K562 (cell line): ENCODE results near the gene UVRAG. TPM values are rescaled to one million over a fixed set of nuclear protein-coding genes. Genes with fewer than 3 reads are reported as not detected.

Experiments
- ATAC-seq: fragments of 200-7000 bp; cut with Tn5 transposase; 3 replicates; pipeline ENCODE4 v1.9.1; 2020; ENCODE audit warnings: moderate library complexity
- BruUV-seq: library from RNA; stranded (reverse); fragments of 400-500 nt; replicated peaks from 2 replicates; lab custom pipeline; 2021; lab: Mats Ljungman, UMichigan
- CTCF ChIA-PET: fragments of 300-600 bp; formaldehyde crosslinking; extraction: SDS; loops from one replicate; lab custom pipeline; 2021; ENCODE audit warnings: low intra/inter-chr PET ratio; lab: Yijun Ruan, JAX
- POLR2A ChIA-PET: fragments of 300-600, 350-650 bp; sonication (Branson Sonifier 250); formaldehyde crosslinking; extraction: SDS; loops from one replicate; lab custom pipeline; 2021; ENCODE audit warnings: antibody characterized with exemption, inconsistent platforms; lab: Yijun Ruan, JAX
- DNase-seq, 4 experiments: peaks; one replicate each; pipeline versions ENCODE4 v3.0.0 to v3.0.0-alpha.2; 2011 to 2018; ENCODE audit warnings: low spot score in 3 of 4, mixed read lengths in 3 of 4; ENCODE audit errors: extremely low read depth in 1 of 4
- FAIRE-seq: peaks from 2 replicates; lab custom pipeline; 2011; peaks lifted over from hg19 to GRCh38; lab: Jason Lieb, UNC
- H2AFZ ChIP-seq: 2 replicates; pipeline ENCODE4 v1.6.0; 2011; ENCODE audit warnings: low read depth, low read length, control low read depth, inconsistent platforms
- H3K27ac ChIP-seq: fragments of 200-600 bp; 3 replicates; pipeline ENCODE4 v1.8.0; 2011; ENCODE audit warnings: low read depth, mild to moderate bottlenecking, control low read depth, inconsistent platforms, low read length, moderate library complexity, mixed read lengths; ENCODE audit errors: extremely low read depth
- H3K27me3 ChIP-seq, 2 experiments: fragments of 300-600 bp in 1 of 2; 2 replicates in 1 of 2; 3 replicates in 1 of 2; pipeline versions ENCODE4 v1.6.0 to v1.8.0; 2011; ENCODE audit warnings: inconsistent platforms in 2 of 2, low read length in 2 of 2, mild to moderate bottlenecking in 1 of 2, mixed read lengths in 1 of 2, moderate library complexity in 1 of 2; ENCODE audit not compliant: control insufficient read depth in 2 of 2, insufficient read depth in 2 of 2
- H3K36me3 ChIP-seq: fragments of 300-600 bp; 3 replicates; pipeline ENCODE4 v1.8.0; 2011; ENCODE audit warnings: mild to moderate bottlenecking, low read length, inconsistent platforms; ENCODE audit not compliant: control insufficient read depth, insufficient read depth
- H3K4me1 ChIP-seq, 2 experiments: fragments of 200-600 bp in 1 of 2; replicated peaks in 1 of 2; 2 replicates in 1 of 2; 3 replicates in 1 of 2; pipeline versions ENCODE4 v1.5.1 to v1.8.0; 2011; ENCODE audit warnings: inconsistent platforms in 2 of 2, low read length in 2 of 2, mild to moderate bottlenecking in 1 of 2, mixed read lengths in 1 of 2, moderate library complexity in 1 of 2; ENCODE audit not compliant: control insufficient read depth in 2 of 2, insufficient read depth in 2 of 2
- H3K4me2 ChIP-seq: 2 replicates; pipeline ENCODE4 v1.6.1; 2011; ENCODE audit warnings: low read length, control low read depth, inconsistent platforms, mixed read lengths; ENCODE audit not compliant: insufficient read depth
- H3K4me3 ChIP-seq: fragments of 200-600 bp; sonication (generic), shearing (Covaris generic); 2 replicates; pipeline ENCODE4 v1.5.1; 2016; ENCODE audit warnings: control low read depth, inconsistent platforms
- H3K79me2 ChIP-seq: fragments of 200-600 bp; 3 replicates; pipeline ENCODE4 v1.8.0; 2011; ENCODE audit warnings: low read length, inconsistent platforms; ENCODE audit not compliant: control insufficient read depth, insufficient read depth
- H3K9ac ChIP-seq, 2 experiments: 2 replicates each; pipeline versions ENCODE4 v1.6.0 to v1.6.1; 2011; ENCODE audit warnings: low read depth in 2 of 2, low read length in 2 of 2, control low read depth in 1 of 2, inconsistent platforms in 1 of 2, mild to moderate bottlenecking in 1 of 2, mixed read lengths in 1 of 2; ENCODE audit not compliant: insufficient read depth in 1 of 2
- H3K9me1 ChIP-seq: one replicate; pipeline ENCODE4 v1.6.0; 2011; ENCODE audit warnings: inconsistent platforms, mild to moderate bottlenecking, low read length, moderate library complexity; ENCODE audit not compliant: control insufficient read depth, insufficient read depth
- H3K9me3 ChIP-seq: replicated peaks from 2 replicates; pipeline ENCODE4 v1.5.1; 2011; ENCODE audit warnings: low read depth, low read length, inconsistent platforms; ENCODE audit not compliant: control insufficient read depth, insufficient read depth
- H4K20me1 ChIP-seq: replicated peaks from 2 replicates; pipeline ENCODE4 v1.6.1; 2011; ENCODE audit warnings: low read length, inconsistent platforms, mixed read lengths; ENCODE audit not compliant: control insufficient read depth, insufficient read depth
- ATF1 ChIP-seq, 2 experiments: fragments of 450-650 bp in 1 of 2; IDR thresholded peaks; 2 replicates each; pipeline ENCODE4 v1.6.1; 2016; ENCODE audit warnings: missing compliant biosample characterization in 1 of 2, missing genetic modification characterization in 1 of 2
- KLF1 ChIP-seq: fragments of 450-650 bp; IDR thresholded peaks from 2 replicates; pipeline ENCODE4 v1.6.1; 2016; ENCODE audit warnings: missing genetic modification characterization, missing compliant biosample characterization
- MBD1 ChIP-seq: fragments of 250-450 bp; sonication (Bioruptor Pico); IDR thresholded peaks from 2 replicates; pipeline ENCODE4 v1.8.0; 2022; ENCODE audit warnings: inconsistent platforms
- ZNF41 ChIP-seq: fragments of 250-450 bp; sonication (Bioruptor Pico); conservative IDR thresholded peaks from 2 replicates; pipeline ENCODE4 v1.4.0; 2020; ENCODE audit warnings: mild to moderate bottlenecking
- ZNF445 ChIP-seq: fragments of 250-450 bp; sonication (Bioruptor Pico); IDR thresholded peaks from 2 replicates; pipeline ENCODE4 v1.4.0; 2020; ENCODE audit warnings: low read depth, mild to moderate bottlenecking, moderate library complexity
- ZNF696 ChIP-seq: fragments of 250-450 bp; sonication (Bioruptor Pico); conservative IDR thresholded peaks from 2 replicates; pipeline ENCODE4 v1.4.0; 2020; ENCODE audit warnings: mild to moderate bottlenecking, moderate library complexity
- WGBS: fragments of 100-300 bp; shearing (Covaris generic); methylation state at CpG from one replicate; pipeline ENCODE4 v1.1.6; 2016; ENCODE audit warnings: low coverage, mixed read lengths; ENCODE audit not compliant: insufficient coverage; ENCODE audit errors: missing lambda C conversion rate; 5-methylcytosine and 5-hydroxymethylcytosine counted together
- in situ Hi-C: fragments of 300-500 bp; cut with MboI; formaldehyde crosslinking; loops from 4 replicates; pipeline ENCODE4 v1.15.0; 2018; ENCODE audit warnings: inconsistent platforms, mixed read lengths
- intact Hi-C: fragments of 100-400 bp; cut with micrococcal nuclease; formaldehyde crosslinking; loops from 2 replicates; pipeline ENCODE4 v1.14.2; 2022
- polyA plus RNA-seq, 8 experiments: library from polyadenylated mRNA; depleted of rRNA in 4 of 8; stranded (reverse) in 5 of 8; unstranded in 3 of 8; fragments of >200 nt; fragmentation: Nextera tagmentation in 2 of 8; fragmentation: Illumina TruSeq in 1 of 8; extraction: Ambion mirVana in 2 of 8; extraction: Trizol in 1 of 8; gene quantifications; 2 replicates each; pipeline versions ENCODE4 v1.2.1 to v1.2.3, GENCODE V29; 2011 to 2014; ENCODE audit warnings: inconsistent platforms in 1 of 8, missing spikeins in 1 of 8
- total RNA-seq, 7 experiments: library from RNA; depleted of rRNA in 6 of 7; stranded (reverse); fragments of >200 nt in 6 of 7; fragmentation: Illumina TruSeq in 2 of 7; extraction: Trizol in 2 of 7; gene quantifications; 2 replicates each; pipeline versions ENCODE4 v1.2.1 to v1.2.3, GENCODE V29; 2011 to 2021; ENCODE audit warnings: low replicate concordance in 1 of 7

The UVRAG gene
- total and polyA plus RNA-seq, 9 of the 15 experiments (the other 6 are each of a cell fraction or from before 2014, with no cell fraction given): 3.1 to 17.8 (median 12.4) TPM

GRCh38 chr11:76148941-76149613 is 334.1 kb downstream of the UVRAG start (continued):
- TF ChIP-seq MBD1 (no peak), ZNF445 (no peak), ZNF41 (CRISPR knock-in tag) (no peak)

GRCh38 chr11:76149713-76150112 is 334.7 kb downstream of the UVRAG start:
- Histone ChIP-seq H3K27ac (no peak overlapping the region), H2AFZ (no peak overlapping the region), H3K9ac (no peak overlapping the region), H3K4me3 (no peak overlapping the region), H3K36me3 (no peaks in the 10 kb centered on the region), H3K79me2 (no peaks in the 10 kb centered on the region), H3K4me2 (no peak overlapping the region), H4K20me1 (no peaks in the 10 kb centered on the region), H3K4me1 (peaks cover 12 to 16% of the 10 kb centered on the region in 2 experiments), H3K27me3 (no peaks in the 10 kb centered on the region; a peak in 2 of 5 replicates), H3K9me3 (no peaks in the 10 kb centered on the region), H3K9me1 (no peaks in the 10 kb centered on the region)
- ChIA-PET CTCF (interaction anchor here (0.9 kb wide), 1 partner anchor 251 kb away, joined by 3 read pairs; no protein-coding TSS in a partner anchor), POLR2A (interaction anchor here (0.6 to 0.7 kb wide), 2 partner anchors 20 to 306 kb away, joined by 3 to 5 read pairs; no protein-coding TSS in a partner anchor)
- intact Hi-C loops: loop anchor here (5.0 to 10.0 kb wide), 2 partner anchors 58 to 425 kb away; partner anchors contain the start of gene WNT11
- in situ Hi-C loops: loop anchor here (5.0 kb wide), 1 partner anchor 247 kb away; no protein-coding TSS in a partner anchor
- TF ChIP-seq ATF1 (CRISPR knock-in tag; IDR thresholded peaks at IDR 0.05) (no peak), ATF1 (tag; IDR thresholded peaks at IDR 0.05) (no peak), KLF1 (tag) (no peak), ZNF696 (CRISPR knock-in tag) (no peak)
- BruUV-seq: no TSS peak
- 65% methylated on average over 4 of the region's 6 CpGs for WGBS
- ATAC-seq (no peak), FAIRE-seq (no peak), DNase-seq (no peak)
